GM13976 (cell line): ENCODE measurements around the gene OTOA.
"Not testable (repeated sequence)": the region's sequence is repeated elsewhere in the genome, so short reads cannot be mapped to it uniquely, and the experiment has no call there.

Experiments used
- DNase-seq: peaks from one replicate; pipeline ENCODE4 v3.0.0; 2012; ENCODE audit warnings: low spot score
- in situ Hi-C: fragments of 300-500 bp; cut with MboI; formaldehyde crosslinking; loops from one replicate; pipeline ENCODE4 v1.12.0; 2022; ENCODE audit warnings: low sequenced_read_pairs, mixed read lengths, inconsistent platforms; ENCODE audit not compliant: unreplicated experiment
- TF ChIP-seq, protein P1 (sequence below): IDR thresholded peaks from 2 replicates; pipeline ENCODE4 v1.5.1; 2012; ENCODE audit warnings: borderline replicate concordance, mild to moderate bottlenecking; ENCODE audit not compliant: insufficient read depth; ENCODE audit errors: extremely low read depth, missing control alignments, control extremely low read depth

Gene OTOA

DNA sequence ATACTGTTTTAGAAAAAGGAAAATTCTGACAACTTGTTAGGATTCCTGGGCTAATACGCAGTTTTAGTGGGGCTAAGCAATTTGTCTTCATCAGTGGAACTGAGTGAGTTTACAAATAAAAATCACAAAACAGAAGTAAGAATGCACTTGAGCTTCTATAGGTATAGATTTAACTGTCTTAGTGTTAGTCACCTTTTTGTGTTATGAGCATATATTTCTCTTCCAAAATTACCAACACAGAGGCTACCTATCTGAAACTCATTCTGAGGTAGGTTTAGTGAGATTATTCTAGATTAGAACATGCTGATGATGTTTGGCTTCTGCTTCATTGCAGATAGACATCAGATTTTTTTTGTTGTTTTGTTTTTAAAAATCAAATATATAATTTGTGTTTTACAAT lies 41.2 kb upstream of the OTOA start:
- TF ChIP-seq, protein P1, sequence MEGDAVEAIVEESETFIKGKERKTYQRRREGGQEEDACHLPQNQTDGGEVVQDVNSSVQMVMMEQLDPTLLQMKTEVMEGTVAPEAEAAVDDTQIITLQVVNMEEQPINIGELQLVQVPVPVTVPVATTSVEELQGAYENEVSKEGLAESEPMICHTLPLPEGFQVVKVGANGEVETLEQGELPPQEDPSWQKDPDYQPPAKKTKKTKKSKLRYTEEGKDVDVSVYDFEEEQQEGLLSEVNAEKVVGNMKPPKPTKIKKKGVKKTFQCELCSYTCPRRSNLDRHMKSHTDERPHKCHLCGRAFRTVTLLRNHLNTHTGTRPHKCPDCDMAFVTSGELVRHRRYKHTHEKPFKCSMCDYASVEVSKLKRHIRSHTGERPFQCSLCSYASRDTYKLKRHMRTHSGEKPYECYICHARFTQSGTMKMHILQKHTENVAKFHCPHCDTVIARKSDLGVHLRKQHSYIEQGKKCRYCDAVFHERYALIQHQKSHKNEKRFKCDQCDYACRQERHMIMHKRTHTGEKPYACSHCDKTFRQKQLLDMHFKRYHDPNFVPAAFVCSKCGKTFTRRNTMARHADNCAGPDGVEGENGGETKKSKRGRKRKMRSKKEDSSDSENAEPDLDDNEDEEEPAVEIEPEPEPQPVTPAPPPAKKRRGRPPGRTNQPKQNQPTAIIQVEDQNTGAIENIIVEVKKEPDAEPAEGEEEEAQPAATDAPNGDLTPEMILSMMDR = no peak
- DNase-seq = no peak
- in situ Hi-C loops = no loop called here

DNA sequence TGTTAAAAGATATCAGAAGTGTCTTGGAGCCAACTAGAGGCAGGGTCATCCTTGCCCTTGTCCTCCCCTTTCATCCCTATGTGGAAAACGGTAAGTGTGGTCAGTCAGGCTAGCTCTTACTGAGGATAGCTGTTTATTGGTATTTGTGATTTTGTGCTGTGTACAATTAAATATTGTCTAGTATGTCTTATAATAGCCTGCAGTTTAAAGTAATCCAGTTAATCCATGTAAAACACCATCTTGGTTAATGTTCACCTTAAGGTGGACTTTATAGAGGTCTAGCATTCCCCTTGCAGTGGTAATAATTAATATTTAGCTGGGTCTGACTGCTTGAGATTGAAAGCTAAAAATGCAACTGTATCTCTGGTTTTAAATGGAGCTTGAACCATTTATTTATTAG lies 38.7 kb upstream of the OTOA start:
- in situ Hi-C loops = no loop called here
- TF ChIP-seq, protein P1 = no peak
- DNase-seq = no peak

DNA sequence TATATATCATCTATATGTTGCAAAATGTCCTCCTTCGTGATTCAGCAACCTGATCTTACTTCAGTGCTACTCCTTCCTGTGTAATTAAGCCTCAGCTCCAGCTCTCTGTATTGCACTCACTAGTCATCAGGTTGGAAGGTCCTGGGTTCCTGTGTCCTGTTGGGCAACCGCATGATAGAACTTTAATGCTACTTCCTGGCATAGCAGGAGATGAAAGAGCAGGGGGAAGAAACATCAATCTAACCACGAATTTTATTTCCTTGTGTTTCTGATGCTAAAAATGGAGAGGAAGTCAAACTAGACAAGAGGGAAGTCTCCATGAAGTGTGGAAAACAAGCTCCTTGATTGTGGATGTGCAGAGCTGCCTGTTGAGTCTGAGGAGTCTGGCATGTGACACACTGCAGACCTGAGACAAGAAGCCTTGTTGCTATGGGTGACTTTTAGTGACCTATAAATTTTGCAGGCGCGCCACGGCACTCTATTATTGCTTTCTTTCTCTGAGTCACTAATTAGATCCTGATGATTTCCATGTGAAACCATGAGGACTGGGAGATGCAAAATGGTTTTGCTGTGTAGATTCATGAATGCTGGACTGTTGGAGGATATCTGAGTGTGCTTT lies 37.0 kb upstream of the OTOA start:
- DNase-seq = no peak
- in situ Hi-C loops = no loop called here
- TF ChIP-seq, protein P1 = no peak

DNA sequence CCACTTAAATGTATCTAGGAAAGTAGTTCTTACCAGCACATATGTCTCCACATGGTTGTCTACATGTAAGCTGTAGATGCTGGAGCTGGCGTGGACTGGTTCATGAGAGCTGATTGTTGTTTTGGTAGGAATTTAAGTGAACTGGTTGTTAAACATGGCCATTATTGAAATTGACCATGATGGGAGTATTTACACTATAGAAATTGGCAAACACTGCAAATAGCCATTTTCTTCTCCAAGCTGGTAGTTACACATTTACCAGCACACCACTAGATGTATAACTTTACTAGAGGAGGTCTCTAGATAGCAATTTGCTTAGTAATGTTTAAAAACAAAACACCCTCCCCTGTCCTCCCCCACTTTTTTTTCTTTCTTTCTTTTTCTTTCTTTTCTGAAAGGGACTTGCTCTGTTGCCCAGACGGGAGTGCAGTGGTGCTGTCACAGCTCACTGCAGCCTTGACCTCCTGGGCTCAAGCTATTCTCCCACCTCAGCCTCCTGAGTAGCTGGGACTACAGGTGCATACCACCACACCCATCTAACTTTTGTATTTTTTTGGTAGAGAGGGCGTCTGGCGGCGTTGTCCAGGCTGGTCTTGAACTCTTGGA lies 35.5 kb upstream of the OTOA start:
- TF ChIP-seq, protein P1 = no peak
- in situ Hi-C loops = no loop called here
- DNase-seq = no peak

DNA sequence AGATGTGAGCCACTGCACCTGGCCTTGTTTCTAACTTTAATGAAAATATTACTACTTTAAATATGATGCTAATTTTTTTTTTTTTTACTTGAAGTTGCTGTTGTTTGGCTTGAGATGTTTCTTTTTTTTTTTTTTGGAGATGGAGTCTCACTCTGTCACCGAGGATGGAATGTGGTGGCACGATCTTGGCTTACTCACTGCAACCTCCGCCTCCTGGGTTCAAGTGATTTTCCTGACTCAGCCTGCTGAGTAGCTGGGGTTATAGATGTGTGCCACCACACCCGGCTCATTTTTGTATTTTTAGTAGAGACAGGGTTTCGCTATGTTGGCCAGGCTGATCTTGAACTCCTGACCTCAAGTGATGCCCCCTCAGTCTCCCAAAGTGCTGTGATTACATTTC lies 35.0 kb upstream of the OTOA start:
- TF ChIP-seq, protein P1 = no peak
- in situ Hi-C loops = no loop called here
- DNase-seq = no peak

DNA sequence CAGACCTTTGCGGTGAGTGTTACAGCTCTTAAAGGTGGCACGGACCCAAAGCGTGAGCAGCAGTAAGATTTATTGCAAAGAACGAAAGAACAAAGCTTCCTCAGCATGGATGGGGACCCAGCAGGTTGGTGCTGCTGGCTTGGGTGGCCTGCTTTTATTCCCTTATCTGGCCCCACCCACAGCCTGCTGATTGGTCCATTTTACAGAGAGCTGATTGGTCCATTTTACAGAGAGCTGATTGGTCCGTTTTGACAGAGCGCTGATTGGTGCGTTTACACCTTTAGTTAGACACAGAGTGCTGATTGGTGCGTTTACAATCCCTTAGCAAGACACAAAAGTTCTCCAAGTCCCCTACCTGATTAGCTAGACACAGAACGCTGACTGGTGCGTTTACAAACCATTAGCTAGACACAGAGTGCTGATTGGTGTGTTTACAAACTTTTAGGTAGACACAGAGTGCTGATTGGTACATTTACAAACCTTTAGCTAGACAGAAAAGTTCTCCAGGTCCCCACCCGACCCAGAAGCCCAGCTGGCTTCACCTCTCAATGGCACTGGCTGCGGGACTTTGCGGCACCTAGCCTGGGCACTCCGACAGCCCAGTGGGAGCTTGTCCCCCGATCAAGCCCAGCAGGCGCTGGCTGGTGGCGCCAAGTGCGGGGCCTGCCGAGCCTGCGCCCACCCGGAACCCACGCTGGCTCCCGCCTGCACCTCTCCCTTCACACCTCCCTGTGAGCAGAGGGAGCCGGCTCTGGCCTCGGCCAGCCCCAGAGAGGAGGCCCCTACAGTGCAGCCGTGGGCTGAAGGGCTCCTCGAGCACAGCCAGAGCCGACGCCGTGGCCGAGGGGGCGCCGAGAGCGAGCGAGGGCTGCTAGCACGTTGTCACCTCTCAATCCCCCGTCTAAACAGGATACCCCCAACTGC lies 33.9 kb upstream of the OTOA start:
- in situ Hi-C loops, DNase-seq: not testable (repeated sequence)

DNA sequence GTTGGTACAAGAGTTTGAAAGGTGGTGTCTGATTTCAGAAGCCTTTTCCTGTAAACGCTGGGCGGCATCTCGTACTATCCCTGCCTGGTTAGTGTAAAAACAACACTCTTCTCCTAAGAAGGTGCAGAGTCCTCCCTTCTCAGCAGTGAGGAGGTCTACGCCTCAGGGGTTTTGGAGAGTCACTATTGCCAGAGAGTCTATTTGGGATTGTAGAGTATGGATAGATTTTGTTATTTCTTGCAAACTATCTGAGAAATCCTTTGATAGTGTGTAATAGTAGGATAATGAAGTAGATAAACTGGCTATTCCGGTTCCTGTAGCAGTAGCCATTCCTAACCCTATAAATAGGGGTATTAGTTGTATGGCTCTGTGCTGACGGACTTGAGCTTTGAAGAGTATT lies 32.9 kb upstream of the OTOA start:
- in situ Hi-C loops, DNase-seq: not testable (repeated sequence)

DNA sequence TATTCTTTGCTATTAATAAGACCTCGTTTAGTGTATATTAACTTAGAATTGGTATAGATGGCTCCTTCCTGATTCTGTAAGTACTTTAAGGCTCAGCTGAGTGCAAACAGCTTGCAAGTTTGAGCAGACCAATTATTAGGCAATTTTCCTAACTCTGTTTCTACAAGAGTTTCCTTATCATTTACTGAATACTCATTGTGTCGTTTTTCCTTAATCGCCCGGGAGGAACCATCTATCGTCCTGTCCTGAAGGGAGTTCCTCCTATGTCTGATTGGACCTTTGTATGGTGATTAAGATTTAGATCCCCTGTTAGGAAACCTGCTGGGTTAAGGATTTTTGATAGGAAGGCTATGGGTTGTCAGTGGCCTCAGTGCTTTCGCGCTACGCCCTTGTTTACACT lies 32.4 kb upstream of the OTOA start:
- DNase-seq = not testable (repeated sequence)

DNA sequence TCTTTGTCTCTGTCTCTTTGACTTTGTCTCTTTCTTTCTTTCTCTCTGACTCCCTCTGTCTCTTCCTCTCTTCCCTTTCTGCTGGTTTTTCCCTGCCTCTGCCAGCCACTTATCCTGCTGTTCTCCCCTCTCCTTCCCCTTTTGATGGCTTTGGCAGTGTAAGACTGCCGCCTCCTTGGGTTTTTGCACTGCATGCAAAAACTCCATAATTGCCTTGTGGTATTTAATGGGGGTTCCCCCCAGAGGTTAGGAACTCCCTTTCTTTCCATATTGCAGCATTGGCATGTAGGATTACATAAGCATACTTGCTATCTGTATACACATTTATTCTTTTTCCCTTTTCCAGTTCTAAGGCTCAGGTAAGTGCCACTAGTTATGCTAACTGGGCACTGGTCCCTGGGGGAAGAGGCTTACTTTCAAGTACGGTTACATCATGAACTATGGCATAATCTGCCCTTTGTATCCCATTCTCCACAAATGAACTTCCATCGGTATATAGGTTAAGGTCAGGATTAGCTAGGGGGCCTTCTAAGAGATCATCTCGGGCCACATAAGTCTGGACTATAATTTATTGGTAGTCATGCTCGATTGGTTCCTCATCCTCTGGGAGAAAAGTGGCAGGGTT lies 31.7 kb upstream of the OTOA start:
- in situ Hi-C loops, DNase-seq: not testable (repeated sequence)

More for the DNA sequence above, 32.4 kb upstream of the OTOA start:
- in situ Hi-C loops = not testable (repeated sequence)
